ENCODE data around the gene GDF15.

GRCh38 chr19:18368504-18369222, 17.3 kb upstream of the GDF15 start:
- no peak for TF ChIP-seq FOXM1 (IDR thresholded peaks at IDR 0.05; ENCODE audit: borderline replicate concordance)
- TF ChIP-seq SP1 (IDR thresholded peaks at IDR 0.05): no peak
- no peak for TF ChIP-seq FOXK2 (IDR thresholded peaks at IDR 0.05)
- no peak for TF ChIP-seq HDGF (IDR thresholded peaks at IDR 0.05; ENCODE audit: borderline replicate concordance)
- no peak for TF ChIP-seq ZNF384 (IDR thresholded peaks at IDR 0.05)
